ENCODE results near the gene GADL1.
A peak's percentile ranks its signal among the peaks of the same experiment; 100 is the strongest.

GADL1 gene

GRCh38 chr3:30836141-30836540 is 58.3 kb downstream of the GADL1 start:
- no peak for DNase-seq (ENCODE audit: low read depth)
- TF ChIP-seq, protein P1, sequence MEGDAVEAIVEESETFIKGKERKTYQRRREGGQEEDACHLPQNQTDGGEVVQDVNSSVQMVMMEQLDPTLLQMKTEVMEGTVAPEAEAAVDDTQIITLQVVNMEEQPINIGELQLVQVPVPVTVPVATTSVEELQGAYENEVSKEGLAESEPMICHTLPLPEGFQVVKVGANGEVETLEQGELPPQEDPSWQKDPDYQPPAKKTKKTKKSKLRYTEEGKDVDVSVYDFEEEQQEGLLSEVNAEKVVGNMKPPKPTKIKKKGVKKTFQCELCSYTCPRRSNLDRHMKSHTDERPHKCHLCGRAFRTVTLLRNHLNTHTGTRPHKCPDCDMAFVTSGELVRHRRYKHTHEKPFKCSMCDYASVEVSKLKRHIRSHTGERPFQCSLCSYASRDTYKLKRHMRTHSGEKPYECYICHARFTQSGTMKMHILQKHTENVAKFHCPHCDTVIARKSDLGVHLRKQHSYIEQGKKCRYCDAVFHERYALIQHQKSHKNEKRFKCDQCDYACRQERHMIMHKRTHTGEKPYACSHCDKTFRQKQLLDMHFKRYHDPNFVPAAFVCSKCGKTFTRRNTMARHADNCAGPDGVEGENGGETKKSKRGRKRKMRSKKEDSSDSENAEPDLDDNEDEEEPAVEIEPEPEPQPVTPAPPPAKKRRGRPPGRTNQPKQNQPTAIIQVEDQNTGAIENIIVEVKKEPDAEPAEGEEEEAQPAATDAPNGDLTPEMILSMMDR (IDR thresholded peaks at IDR 0.05; ENCODE audit: low read depth, low read length, missing control alignments), result no peak
- in situ Hi-C loops (cut with HindIII; ENCODE audit: low sequenced_read_pairs), result no loop called here
- no peak overlapping the region for H3K4me3 ChIP-seq (ENCODE audit: low read depth, low read length)

GRCh38 chr3:30835667-30836066 is 58.8 kb downstream of the GADL1 start:
- no peak for DNase-seq (ENCODE audit: low read depth)
- TF ChIP-seq, protein P1 (IDR thresholded peaks at IDR 0.05; ENCODE audit: low read depth, low read length, missing control alignments), result no peak
- H3K4me3 ChIP-seq (ENCODE audit: low read depth, low read length), result no peak overlapping the region
- in situ Hi-C loops (cut with HindIII; ENCODE audit: low sequenced_read_pairs), result no loop called here

GRCh38 chr3:30832961-30833575 is 61.4 kb downstream of the GADL1 start:
- TF ChIP-seq, protein P1 (IDR thresholded peaks at IDR 0.05; ENCODE audit: low read depth, low read length, missing control alignments), result no peak
- in situ Hi-C loops (cut with HindIII; ENCODE audit: low sequenced_read_pairs), result no loop called here
- no peak overlapping the region for H3K4me3 ChIP-seq (ENCODE audit: low read depth, low read length)
- no peak for DNase-seq (ENCODE audit: low read depth)

GRCh38 chr3:30827080-30827479 is 67.4 kb downstream of the GADL1 start:
- TF ChIP-seq, protein P1 (IDR thresholded peaks at IDR 0.05; ENCODE audit: low read depth, low read length, missing control alignments), result no peak
- DNase-seq (ENCODE audit: low read depth), result no peak
- in situ Hi-C loops (cut with HindIII; ENCODE audit: low sequenced_read_pairs), result no loop called here
- H3K4me3 ChIP-seq (ENCODE audit: low read depth, low read length), result no peak overlapping the region

GRCh38 chr3:30826531-30826942 is 67.9 kb downstream of the GADL1 start:
- in situ Hi-C loops (cut with HindIII; ENCODE audit: low sequenced_read_pairs), result no loop called here
- DNase-seq (ENCODE audit: low read depth), result peak; percentile 9
- TF ChIP-seq, protein P1 (IDR thresholded peaks at IDR 0.05; ENCODE audit: low read depth, low read length, missing control alignments), result no peak
- no peak overlapping the region for H3K4me3 ChIP-seq (ENCODE audit: low read depth, low read length)

- no peak overlapping the region for H3K4me3 ChIP-seq (ENCODE audit: low read depth, low read length)
- in situ Hi-C loops (cut with HindIII; ENCODE audit: low sequenced_read_pairs), result no loop called here
- TF ChIP-seq, protein P1 (IDR thresholded peaks at IDR 0.05; ENCODE audit: low read depth, low read length, missing control alignments), result no peak
- DNase-seq (ENCODE audit: low read depth), result no peak
Observed at GRCh38 chr3:30819067-30819798, 75.2 kb downstream of the GADL1 start.
